ENCODE measurements around the gene OSMR.

DNA sequence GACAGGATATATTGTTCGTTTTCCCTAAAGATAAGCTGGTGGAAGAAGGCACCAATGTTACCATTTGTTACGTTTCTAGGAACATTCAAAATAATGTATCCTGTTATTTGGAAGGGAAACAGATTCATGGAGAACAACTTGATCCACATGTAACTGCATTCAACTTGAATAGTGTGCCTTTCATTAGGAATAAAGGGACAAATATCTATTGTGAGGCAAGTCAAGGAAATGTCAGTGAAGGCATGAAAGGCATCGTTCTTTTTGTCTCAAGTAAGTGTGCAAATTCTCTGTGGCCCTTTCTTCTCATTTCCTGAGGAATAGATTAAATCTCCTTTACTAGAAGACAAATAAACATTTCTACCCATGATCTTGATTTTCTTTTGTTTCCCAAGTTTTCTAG, 38.0 kb downstream of the OSMR start:
- TF ChIP-seq, protein P1, sequence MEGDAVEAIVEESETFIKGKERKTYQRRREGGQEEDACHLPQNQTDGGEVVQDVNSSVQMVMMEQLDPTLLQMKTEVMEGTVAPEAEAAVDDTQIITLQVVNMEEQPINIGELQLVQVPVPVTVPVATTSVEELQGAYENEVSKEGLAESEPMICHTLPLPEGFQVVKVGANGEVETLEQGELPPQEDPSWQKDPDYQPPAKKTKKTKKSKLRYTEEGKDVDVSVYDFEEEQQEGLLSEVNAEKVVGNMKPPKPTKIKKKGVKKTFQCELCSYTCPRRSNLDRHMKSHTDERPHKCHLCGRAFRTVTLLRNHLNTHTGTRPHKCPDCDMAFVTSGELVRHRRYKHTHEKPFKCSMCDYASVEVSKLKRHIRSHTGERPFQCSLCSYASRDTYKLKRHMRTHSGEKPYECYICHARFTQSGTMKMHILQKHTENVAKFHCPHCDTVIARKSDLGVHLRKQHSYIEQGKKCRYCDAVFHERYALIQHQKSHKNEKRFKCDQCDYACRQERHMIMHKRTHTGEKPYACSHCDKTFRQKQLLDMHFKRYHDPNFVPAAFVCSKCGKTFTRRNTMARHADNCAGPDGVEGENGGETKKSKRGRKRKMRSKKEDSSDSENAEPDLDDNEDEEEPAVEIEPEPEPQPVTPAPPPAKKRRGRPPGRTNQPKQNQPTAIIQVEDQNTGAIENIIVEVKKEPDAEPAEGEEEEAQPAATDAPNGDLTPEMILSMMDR (IDR thresholded peaks at IDR 0.05), result no peak
- TF ChIP-seq POLR2A (IDR thresholded peaks at IDR 0.05) (no peak), EP300 (IDR thresholded peaks at IDR 0.05) (no peak)

Measured in ovary (tissue), 3 donors.